Dermis microvascular lymphatic vessel endothelial cell (primary cell): ENCODE data around the gene TMPRSS4. TPM values are rescaled to one million over a fixed set of nuclear protein-coding genes. Genes with fewer than 3 reads are reported as not detected.

Experiments used
- DNase-seq, 2 donors: peaks; one replicate each; pipeline versions ENCODE4 v3.0.0 to v3.0.0-alpha.2; 2010; ENCODE audit warnings: low read depth in 2 of 2
- total RNA-seq: library from RNA; depleted of rRNA; stranded (reverse); fragments of >200 nt; gene quantifications from 2 replicates; pipeline ENCODE4 v1.2.1, GENCODE V29; 2014

The TMPRSS4 gene
- total RNA-seq, 1 donor from 2014 or later = not detected

- DNase-seq = no peak
These were observed 76.6 kb downstream of the TMPRSS4 start for GRCh38 chr11:118153516-118153915.

DNA sequence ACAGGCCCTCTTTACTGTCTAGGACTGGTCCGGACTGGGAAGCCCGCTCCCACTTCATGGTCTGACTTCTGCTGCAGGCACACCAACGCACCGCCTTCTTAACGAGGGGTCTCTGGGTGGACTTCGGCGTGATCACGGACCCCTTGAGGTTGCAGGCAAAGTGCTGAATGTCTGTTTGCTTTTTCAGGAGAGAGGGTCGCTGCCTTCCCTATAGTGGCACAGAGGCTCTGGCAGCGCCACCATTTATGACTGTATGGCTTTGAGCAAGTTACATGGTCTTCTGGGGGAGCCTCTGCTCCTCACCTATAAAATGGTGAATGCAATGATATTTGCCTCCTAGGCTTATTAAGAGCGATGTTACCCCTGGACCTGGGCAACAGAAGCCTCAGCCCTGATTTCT, 77.1 kb downstream of the TMPRSS4 start:
- DNase-seq = no peak

DNA sequence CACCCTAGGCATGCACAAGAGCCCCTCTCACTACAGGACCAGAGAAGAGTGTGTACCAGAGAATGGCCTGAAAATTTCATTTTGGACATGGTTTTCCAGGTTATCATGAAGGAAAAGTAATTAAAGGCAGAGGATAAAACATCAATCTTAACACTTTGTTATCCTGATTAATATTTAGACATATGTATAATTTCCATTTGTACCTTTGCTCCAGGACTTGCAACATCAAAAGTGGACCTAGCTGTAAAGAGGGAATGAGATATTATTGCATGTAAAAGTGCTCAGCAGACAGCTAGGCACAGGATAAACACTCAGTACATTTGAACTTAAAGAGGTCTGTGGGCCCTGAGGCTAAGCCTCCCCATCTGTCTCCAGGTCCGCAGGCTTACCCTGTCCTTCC, 77.8 kb downstream of the TMPRSS4 start:
- no peak for DNase-seq

GRCh38 chr11:118155776-118156530, 79.1 kb downstream of the TMPRSS4 start:
- no peak for DNase-seq

DNA sequence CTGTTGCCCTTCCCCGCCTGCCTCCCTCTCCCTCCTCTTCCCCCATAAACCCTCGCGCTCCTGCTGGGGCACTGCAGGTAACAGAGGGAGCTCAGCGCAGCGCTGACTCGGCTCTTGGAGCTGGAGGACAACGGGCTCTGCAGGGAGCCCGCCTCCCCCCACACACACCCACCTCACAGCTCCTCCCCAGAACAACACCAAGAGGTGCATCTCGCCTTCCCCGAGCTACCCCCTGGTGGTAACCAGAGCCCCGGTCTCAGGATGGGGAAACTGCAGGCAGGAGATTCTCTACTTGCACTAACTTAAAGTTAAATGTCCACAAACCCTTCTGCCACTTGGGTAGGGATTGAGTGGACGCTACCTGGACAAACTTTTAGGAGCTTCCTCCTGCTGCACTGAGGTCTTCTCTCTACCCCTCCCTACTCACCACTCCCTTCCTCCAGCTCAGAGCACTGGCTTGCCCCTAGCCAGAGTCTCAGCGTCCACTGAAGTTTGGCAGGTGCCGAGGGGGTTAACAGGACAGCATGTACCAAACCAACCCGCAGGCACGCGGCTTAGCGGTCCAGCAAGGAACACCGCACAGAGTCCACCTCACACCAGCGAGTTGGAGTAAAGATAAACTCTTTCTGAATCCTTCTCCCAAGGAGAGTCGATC, 79.8 kb downstream of the TMPRSS4 start:
- no peak for DNase-seq

GRCh38 chr11:118157186-118157895, 80.5 kb downstream of the TMPRSS4 start:
- DNase-seq = no peak

DNA sequence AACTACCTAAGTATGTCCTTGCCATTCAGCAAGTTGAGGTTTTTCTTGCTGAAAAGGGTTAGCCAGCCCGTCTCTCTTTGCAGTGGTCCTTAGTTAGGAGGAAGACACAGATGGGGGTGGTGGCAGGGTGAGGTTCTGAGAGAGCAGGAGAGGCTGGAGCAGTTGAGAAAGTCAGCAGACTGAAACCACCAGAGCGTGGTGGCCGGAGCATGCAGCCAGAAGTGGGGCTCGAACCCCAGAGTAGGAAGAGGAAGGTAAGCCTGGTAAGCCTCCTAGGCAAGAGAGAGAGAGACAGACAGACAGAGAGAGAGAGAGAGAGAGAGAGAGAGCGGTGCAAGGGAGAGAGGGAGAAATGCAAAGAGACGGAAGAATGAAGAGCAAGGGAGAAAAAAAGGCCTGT, 84.9 kb downstream of the TMPRSS4 start:
- no peak for DNase-seq

GRCh38 chr11:118162846-118163245, 86.0 kb downstream of the TMPRSS4 start:
- no peak for DNase-seq

DNA sequence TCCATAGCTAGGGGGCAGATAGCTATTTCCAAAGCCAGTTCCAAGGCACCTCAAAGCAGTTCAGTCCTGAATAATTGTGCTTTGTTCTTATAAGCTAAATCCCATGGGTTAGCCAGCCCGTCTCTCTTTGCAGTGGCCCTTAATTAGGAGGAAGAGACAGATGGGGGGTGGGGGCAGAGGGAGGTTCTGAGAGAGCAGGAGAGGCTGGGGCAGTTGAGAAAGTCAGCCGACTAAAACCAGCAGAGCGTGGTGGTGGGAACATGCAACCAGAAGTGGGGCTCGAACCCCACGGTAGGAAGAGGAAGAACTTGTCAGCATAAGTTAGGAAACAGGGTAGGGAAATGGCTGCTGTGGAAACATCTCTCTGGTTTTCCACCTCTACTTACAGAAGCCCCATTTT, 86.6 kb downstream of the TMPRSS4 start:
- no peak for DNase-seq

DNA sequence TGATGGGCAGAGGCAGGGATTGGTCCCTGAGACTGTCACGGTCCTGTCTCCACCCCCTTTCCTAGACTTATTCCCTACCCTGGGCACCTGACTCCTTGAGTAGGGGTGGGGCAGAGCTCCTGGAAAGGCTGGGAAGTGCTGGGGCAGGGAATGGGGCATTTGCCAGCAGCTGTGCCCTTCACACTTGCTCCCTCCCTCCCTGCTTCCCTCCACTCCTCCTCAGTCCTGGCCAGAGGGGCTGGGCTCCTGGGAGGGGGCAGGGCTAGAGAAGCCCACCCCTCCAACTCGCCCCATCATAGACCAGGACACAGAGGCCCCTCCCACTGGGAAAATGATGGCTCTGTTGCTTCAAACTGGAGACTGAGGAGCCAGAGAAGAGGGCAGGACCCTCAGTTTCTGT, 88.0 kb downstream of the TMPRSS4 start:
- DNase-seq = no peak

DNA sequence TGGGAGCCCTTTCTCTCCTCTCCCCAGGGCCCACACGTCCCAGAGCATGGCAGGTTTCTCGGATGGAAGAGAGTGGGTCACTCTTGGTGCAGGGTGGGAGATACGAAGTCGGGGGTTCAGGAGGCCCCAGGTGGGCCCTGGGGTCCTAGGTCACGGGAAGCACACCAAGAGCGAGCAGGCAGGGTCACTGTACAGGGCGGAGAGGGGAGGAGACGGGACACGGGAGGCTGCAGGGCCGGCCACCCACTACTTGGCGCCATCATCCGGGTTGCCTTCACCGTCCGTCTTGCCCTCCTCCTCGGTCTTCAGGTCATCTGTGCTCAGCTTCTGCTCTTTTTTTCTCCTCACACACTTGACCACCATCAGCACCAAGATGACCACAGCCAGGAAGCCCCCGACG, 89.8 kb downstream of the TMPRSS4 start:
- no peak for DNase-seq

DNA sequence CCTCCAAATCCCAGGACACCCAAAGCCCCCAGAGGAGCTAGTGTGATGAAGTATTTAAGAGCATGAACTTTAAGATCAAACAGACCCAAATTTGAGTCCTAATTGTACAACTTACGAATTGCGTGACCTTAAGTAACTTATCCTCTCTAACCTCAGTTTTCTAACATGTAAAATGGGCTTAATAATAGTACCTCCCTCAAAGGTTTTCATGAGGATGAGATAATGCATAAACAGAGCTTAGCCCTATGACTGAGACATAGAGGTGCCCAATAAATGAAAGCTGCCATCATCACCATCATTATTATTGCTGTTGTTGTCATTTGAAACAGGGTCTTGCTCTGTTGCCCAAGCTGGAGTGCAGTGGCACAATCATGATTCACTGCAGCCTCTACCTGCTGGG, 90.4 kb downstream of the TMPRSS4 start:
- no peak for DNase-seq

DNA sequence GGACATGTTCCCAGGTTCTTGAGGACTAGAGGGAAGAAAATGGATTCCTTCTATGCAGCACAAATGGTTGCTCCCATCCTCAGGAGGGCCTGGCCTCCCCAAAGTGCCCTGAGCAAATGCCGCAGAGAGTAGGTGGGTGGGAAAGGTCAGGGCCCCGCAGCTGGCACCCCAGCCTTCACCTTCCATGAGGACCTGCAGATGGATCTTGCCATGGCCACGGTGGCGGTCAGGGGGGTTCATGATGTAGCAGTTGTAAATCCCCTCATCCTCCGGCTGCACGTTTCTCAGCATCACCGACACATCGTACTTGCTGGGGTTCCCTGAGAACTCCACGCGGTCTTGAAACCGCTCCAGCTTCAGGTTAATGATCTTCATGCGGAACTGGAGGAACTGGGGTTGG, 91.0 kb downstream of the TMPRSS4 start:
- no peak for DNase-seq

GRCh38 chr11:118168316-118168715, 91.4 kb downstream of the TMPRSS4 start:
- no peak for DNase-seq

DNA sequence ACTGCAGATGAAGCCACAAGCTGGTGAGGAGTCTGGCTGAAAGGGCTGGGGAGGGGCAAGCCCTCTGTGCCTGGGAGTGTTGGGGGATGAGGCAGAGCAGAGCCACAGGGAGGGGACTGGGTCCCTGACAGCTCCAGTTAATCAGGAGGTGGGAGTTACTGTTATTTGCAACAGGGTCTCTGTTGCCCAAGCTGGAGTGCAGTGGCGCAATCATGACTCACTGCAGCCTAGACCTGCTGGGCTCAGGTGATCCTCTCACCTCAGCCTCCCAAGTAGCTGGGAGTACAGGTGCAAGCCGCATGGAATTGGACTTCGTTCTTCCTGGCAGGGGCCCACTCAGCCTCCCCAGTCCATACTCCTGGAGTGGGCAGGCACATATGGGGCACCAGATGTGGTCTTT, 91.9 kb downstream of the TMPRSS4 start:
- no peak for DNase-seq

DNA sequence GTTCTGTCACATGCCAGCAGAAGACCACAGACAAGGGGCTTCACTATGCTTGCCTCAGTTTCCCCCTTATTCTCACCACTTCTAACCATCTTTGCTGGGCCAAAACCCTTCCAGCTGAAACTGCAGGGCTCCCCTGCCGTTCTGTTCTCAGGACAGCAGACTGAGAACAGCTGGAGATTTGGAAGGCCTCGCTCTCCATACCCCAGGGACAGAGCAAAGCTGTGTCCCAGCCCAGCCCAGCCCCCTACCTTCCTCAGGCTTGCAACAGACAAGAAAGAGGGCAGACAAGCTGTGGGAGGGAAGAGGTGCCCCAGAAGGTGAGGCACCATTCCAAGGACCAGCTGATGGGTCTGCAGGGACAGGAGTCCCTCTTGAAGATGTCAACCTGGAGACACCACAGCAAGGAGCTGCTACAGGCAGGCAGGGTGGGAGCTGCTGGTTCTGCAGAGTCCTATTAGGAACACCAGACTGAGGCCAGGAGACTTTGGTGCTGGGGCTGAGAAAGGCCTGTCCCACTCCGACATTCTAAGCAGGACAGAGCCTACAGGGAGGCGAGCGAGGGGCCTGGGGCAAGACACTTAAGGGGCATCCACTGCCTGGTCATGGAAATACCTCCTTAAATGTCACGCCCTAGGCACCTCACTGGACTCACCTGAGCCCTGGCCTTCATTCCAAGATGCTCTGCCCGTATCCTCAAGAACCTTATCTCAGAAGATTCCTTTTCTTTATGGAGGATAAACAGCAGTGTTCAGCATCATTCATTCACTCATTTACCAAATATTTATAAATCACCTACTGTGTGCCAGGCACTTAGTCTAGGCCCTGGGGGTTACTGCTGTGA, 92.6 kb downstream of the TMPRSS4 start:
- no peak for DNase-seq

DNA sequence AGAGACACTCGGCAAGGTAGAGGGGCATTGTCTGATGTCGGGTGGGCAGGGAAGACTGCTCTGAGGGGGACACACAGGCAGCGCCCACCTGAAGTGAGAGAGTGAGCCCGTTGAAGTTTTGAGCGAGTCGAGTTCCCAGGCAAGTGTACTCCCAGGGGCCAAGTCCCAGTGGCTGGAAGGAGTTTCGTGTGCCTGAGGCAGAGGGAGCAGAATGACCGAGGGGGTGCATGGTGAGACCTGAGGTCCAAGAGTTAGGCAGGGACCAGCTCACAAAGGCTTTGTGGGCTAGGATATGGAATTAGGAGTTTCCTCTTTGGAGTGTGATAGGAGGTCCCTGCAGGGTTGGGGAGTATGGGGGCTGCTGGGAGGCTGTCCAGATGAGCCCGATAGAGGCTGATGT, 93.4 kb downstream of the TMPRSS4 start:
- DNase-seq = no peak

- DNase-seq = no peak
These were observed 94.0 kb downstream of the TMPRSS4 start for GRCh38 chr11:118170882-118171268.
